ENCODE measurements around the gene HINT1.
"Not testable (repeated sequence)": the region's sequence is repeated elsewhere in the genome, so short reads cannot be mapped to it uniquely, and the experiment has no call there.

HINT1 gene

DNA sequence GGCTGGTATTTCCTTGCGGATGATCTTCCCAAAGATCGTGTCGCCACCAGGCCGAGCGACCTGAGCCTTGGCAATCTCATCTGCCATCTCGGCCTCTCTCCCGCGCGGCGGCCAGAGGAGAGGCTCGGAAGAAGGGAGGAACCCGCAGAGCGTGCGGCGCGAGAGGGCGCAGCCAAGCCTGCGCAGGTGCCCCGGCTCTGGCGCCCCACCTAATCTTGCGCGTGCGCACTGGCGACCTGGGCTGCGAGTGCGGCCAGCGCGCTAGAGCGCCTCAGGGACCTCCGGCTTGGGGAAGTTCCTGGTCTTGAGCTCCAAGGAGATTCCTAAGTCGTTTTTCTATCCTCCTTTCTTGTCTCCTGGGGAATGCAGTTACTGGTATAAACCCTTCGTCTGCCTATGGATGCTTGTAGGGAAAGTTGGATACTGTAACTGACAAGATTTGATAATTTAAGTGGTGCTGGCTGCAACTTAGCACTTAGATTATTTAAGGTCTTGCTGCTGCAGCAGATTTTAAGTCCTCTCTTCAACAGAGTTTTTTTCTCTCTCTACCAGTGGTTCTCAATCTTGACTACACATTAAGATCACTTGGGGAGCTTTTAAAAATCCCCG lies at the start of gene HINT1:
HINT1 (minus strand) TSS at position 138 of the 609 bp plus-strand sequence; CDS start at position 87, 51 bp downstream.
- peak; percentile 98 for DNase-seq

DNA sequence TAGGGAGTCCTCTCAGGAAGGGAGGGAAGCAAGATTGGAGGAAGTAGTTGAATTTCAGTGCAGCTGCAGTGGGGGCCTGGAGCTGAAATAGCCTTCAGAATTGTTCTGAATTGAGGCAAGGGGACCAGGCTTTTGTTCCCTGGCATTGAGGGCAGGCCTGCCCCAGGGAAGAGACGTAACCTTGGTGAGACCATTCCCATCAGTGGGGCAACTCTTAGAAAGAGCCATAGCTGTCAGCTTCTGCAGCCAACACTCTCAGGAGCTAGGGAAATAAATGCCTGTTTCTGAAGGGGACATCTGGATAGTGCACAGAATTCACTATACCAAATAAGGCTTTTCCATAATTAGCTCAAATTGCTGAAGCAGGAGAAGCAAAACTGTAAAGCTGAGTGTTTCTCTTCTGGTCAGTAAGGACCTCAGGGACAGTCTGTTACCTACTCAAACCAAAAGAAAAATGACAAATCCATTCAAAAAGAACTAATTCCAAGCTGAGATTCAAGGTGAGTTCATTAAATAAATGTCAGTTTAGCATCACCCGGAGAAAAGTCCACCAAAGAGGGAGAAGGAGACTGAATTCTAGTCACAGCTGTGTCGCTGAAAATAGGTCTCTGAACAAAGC lies 49.7 kb upstream of the HINT1 start:
- no peak for DNase-seq

DNA sequence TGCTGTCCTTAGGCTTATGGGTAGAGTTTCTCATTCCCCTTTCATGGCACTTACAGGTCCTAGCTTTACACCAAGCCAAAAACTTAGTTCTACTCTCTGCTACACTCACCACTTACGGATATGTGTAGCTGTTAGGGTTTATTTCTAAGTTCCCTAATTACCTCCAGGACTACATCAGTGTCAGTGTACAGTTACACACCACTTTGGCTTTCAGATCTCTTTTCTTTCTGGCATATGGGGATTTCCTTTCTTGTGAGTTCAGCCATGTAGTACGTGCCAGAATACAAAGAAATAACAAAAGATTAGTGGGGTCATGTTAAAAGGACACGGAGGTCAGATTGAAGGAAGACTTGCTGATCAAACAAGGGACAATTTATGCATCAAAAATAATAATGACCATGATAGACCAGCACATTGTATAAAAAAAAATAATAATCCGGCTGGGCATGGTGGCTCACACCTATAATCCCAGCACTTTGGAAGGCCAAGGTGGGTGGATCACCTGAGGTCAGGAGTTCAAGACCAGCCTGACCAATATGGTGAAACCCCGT lies 47.5 kb upstream of the HINT1 start:
- no peak for DNase-seq

DNA sequence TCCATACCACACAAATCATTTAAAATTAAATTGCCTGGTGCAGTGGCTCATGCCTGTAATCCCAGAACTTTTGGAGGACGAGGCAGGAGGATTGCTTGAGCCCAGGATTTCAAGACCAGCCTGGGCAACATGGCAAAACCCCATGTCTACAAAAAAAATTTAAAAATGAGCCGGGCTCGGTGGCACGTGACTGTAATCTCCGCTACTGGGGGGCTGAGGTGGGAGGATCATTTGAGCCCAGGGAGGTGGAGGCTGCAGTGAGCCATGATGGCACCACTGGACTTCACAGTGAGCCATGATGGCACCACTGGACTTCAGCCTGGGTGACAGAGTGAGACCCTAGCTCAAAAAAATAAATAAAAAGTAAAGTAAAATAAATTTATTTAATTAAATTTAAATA lies 46.6 kb upstream of the HINT1 start:
- no peak for DNase-seq

DNA sequence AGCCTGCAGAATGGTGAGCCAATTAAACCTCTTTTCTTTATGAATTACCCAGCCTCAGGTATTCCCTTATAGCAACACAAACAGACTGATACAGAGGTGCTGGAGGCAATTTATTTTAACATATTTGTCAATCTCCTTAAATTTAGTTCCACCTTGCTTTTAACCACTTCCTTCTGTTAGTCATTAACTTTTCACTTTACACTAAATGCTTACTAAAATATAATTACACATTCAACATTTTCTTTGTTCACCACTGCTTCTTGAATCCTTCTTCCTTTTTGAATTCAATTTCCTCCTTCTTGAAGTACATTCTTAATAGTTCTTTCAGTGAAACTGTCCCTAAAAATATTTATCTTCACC lies 45.1 kb upstream of the HINT1 start:
- DNase-seq = no peak

DNA sequence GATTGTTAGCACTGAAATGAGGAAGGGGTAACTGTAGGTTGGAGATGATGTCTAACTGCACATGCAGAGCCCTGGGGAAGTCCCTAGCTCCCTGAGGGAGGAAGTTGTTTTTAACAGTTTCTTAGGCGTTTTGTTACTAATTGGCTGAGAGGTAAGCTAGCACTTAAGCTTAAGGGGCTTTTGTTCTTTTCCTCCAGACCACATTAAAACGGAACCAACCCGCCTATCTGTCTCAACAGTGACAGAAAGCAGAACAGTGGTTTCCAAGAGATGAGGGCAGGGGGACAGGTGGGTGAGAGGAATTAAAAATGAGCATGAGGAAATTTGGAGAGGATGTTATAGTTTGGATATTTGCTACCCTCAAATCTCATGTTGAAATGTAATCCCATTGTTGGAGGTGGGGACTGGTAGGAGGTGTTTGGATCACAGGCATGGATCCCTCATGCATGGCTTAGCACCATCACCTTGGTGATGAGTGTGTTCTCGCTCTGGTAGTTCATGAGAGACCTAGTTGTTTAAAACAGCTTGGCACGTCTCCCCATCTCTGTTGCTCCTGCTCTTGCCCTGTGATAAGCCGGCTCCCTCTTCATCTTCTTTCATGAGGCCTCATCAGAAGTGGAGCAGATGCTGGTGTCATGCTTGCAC lies 44.6 kb upstream of the HINT1 start:
- DNase-seq = peak; percentile 57

DNA sequence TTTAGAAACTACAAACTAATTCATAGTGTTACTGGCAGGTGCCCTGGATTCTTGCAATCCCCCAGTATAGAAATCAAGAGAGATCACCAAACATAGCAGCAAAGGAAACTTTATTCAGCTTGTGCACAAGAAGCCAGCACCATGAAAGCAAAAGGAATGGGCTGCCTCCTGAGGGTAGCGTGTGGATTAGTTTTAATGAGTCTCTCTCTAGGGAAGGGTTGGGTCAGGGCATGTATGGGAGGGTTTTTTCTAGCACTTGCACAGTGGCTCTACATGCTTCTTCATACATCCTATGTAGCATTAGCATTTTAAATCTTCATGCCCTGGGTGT lies 44.1 kb upstream of the HINT1 start:
- DNase-seq = no peak

DNA sequence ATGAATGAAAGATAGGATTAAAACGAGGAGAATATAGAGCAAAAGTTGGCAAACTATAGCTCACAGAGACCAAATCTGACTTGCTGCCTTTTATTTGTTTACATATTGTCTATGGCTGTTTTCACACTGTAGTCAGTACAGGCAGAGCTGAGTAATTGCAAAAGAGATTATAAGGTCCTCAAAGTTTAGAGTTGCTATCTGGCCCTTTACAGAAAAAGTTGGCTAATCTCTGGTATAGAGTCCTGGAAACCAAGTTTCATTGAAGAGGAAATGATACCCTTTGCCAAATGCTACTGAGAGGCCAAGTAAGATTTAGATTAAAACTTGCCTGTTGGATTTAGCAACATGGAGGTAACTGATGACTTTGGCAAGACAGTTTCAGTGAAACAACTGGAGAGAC lies 41.7 kb upstream of the HINT1 start:
- no peak for DNase-seq

DNA sequence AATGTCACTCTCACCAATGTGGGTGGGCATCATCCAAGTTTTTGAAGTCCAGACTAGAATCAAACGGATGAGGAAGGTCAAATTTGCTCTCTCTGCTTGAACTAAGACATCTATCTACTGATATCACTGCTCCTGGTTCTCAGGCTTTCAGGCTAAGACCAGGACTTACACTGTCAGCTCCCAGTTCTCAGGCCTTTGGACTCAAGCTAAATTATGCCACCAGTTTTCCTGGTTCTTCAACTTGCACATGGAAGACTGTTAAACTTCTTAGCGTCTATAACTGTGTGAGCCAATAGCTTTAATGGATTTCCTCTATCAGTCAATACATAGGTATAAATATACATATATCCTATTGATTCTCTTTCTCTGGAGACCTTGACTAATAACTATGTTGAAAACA lies 41.0 kb upstream of the HINT1 start:
- no peak for DNase-seq

DNA sequence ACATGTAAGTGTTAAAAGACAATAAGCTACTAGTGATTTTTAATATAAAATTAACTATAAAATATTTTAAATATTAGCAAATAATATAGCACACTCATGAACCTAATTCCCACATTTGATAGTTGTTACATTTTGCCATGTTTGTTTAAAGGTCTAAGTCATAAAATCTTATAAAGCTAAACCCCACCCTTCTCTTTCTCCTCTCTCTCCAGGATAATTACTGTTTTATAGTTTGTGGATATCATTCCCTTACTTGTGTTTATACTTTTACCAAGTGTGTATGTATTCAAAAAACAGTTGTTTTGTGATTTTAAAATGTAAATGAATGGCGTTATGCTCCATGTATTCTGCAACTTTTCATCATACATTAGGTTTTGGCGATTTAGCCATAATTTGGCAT lies 39.9 kb upstream of the HINT1 start:
- DNase-seq = no peak

DNA sequence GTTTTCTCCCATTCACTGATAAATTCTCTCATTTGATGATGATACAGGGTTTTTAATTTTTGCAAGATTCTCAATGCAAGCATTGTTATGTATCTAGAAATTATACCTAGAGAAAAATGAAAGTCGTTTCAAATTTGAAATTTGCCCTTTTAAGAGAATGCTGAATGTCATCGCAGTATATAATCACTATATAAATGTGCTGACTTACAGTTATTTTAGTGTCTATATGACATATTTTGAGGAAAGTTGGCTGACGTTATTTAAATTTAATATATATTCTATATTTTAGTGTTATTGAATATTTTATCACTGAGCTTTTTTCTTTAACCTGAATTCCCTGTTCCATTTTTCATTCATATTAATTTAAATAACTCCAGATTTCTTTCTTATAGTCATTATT lies 35.5 kb upstream of the HINT1 start:
- no peak for DNase-seq

DNA sequence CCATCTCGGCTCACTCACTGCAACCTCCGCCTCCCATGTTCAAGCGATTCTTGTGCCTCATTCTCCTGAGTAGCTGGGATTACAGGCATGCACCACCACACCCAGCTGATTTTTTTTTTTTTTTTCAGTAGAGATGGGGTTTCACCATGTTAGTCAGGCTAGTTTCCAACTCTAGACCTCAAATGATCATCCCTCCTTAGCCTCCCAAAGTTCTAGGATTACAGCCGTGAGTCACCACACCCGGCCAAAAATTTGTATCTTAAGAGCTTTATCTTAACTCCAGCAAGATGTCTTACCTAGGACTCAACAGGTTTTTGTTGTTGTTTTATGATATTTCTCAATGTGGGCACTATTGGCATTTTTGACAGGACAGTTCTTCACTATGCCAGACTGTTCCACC lies 33.6 kb upstream of the HINT1 start:
- no peak for DNase-seq

DNA sequence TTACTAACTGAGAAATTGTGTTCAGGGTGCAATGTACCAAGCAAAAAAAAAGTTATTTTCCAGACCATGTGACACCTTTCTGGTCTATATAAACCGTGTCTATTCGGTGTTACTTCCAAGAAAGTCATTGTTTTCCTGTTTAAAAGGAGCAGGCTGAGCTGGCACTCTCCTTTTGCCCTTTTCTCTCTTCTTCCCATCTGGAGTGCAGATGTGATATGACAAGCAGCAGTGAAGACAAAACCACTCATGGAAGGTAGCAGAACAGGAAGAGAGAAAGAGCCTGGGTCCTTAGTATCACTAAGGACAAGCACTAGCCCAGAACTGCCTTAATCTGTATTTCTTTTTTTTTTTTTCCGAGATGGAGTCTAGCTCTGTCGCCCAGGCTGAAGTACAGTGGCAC lies 31.3 kb upstream of the HINT1 start:
- DNase-seq = no peak

DNA sequence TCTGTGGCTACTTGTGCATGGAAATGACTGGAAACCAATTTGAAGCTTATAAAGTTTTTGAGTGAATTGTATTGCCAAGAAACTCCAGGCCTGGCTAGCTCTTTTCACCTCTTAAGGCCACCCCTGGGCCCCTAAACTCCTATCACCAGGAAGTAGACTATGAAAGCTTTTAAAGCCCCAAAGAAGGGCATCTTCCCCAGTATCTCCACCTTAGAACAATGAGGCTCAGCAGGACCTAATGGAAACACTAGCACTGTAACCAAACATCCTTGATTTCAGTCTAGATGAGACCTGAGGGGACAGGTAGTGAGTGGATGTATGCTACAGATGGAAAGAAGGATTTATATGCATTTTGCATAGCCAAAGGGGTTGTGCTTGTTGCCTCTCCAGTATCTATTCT lies 30.6 kb upstream of the HINT1 start:
- DNase-seq = no peak

DNA sequence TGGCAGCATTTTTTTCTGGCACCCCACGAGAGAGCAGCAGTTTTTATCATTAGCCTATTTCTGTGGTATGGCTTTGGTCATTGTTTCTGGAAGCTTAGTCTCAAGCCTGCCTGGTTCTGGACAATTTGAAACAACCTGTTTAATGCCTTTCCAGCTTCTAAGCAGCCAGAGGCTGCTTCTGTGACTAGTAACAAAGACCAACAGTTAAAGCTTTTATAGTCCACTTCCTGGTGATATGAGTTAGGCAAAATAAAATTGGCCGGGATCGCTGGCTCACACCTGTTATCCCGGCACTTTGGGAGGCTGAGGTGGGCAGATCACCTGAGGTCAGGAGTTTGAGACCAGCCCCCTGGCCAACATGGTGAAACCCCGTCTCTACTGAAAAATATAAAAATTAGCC lies 29.7 kb upstream of the HINT1 start:
- no peak for DNase-seq

DNA sequence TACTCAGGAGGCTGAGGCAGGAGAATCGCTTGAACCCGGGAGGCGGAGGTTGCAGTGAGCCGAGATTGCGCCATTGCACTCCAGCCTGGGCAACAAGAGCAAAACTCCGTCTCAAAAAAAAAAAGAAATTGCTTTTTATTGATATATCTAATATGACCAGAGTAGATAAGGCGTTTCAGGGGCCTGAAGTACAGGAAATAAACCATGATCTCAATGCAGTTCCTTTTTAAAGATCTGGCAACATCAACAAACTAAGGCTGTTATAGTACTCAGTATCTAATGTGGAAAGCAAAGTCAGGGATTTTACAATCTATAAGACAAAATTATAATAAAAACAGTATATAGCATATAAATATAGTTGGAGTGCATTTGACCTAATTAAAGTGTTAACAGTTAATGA lies 28.8 kb upstream of the HINT1 start:
- not testable (repeated sequence) for DNase-seq

DNA sequence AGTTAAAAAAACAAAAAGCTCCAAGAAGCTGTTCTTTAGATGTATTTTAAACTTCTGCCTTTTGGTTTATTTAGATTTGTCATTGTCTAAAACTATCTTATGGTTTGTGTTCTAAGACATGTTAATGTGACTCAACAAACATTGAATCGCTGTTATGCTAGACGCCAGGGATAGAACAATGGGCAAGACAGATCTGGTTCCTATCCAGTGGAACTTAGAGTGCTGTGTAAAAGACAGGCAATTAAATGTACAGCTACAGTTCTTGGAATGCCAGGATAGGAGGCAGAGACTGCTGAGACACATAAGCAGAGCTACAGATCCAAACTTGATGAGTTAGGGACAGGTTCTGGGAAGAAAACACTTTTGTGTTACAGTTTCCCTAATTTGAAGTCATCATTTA lies 28.1 kb upstream of the HINT1 start:
- no peak for DNase-seq

DNA sequence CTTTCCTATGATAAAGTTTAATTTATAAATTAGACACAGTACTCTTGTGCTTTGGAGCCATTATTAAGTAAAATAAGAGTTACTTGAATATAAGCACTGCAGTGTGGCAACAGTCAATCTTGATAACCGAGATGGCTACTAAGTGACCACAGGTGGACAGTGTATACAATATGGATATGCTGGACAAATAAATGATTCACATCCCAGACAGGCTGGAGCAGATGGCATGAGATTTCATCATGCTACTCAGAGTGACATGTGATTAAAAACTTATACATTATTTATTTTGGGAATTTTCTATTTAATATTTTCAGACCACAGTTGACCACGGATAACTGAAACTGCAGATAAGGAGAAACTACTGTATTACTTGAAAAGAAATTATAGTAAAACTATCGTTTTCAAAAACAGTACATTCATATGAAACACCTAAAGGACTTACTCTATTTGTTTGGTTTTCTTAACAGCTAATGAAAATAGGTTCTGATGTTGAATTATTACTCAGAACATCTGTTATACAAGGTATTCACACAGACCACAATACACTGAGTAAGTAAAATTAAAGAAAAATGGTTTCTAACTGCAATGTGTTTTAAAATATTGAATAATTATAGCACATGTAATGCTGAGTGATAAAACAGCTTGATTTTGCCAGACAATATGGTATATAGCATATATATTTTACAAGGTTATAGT lies 21.7 kb upstream of the HINT1 start:
- no peak for DNase-seq

DNA sequence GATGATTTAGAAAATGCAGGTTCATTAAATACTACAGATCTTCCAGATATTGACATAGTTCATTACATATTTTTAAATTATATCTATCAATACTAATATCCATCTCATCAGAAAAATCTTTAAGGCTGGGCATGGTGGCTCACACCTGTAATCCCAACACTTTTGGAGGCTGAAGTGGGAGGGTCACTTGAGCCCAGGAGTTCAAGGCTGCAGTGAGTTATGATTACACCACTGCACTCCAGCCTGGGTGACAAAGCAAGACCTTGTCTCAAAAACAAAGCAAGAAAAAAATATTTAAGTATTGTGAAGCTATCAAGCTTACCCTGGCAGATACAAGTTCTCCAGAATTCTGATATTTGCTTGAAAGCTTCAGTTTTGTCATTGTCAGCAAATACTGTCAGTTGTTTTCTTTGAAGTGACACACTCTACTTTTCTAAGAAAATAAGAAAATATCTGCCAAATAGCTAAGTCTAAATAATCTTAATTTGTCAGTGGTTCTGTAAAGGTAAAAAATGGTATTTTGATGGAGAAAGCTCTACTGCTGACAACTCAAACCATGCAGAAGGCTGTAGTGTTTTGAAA lies 20.6 kb upstream of the HINT1 start:
- no peak for DNase-seq

DNA sequence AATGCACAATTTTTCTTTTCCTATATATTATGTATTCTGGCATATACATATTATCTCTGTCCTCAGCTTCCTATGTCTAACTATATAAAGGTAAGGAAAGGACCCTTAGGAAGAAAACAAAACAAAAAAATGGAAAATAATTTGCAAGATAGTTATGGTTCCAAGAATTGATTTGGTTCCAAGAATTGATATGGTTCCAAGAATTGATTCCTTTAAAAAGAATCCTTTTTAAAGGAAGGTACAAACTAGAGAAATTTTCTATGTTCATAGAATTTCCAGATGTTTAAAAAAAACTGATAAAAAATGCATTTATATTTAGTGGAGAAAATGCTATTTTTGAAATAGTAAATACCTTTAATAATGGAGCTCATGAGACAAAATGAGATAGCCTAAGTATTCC lies 17.8 kb upstream of the HINT1 start:
- no peak for DNase-seq

DNA sequence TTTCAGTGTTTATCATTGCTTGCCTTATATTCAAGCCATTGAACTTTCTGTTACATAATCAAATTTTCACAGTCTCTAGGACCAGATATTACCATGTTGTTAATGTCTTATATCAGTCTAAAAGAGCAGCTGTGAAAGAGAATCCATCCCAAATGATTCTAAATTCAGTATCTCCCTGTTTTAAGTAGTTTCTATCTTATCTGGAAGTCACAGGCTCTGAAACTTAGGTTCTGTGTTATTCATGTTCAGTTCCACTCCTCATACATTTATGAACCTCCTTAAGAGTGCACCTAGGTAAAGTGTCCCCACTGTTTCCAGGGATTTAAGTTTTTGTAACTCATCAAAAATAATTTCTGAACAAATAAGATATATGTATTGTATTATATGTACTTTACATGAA lies 15.4 kb upstream of the HINT1 start:
- DNase-seq = no peak

DNA sequence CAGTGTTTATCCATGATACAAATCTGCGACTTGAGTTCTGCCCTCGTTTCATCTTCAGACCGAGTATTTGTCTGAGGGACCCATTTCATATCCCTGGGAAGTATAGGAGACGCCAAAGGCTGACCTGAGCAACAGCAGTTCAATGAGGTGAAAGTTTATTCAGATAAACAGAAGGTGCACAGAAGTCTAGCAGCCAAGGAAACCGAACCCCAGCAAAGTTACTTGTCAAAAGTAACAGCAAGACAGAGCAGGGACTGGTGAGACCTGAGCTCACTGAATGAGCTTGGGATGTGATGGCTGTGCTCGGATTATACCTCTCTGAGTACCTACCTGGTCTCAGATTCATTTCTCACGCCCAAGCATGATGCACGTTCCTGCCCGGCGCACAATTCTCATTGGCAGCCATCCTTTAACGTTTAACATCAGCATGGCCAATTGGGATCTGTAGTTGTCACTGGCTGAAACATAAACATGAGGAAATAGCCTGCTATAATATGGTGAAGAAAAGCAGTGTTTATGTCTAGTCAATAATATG lies 6.3 kb upstream of the HINT1 start:
- DNase-seq = peak; percentile 58

DNA sequence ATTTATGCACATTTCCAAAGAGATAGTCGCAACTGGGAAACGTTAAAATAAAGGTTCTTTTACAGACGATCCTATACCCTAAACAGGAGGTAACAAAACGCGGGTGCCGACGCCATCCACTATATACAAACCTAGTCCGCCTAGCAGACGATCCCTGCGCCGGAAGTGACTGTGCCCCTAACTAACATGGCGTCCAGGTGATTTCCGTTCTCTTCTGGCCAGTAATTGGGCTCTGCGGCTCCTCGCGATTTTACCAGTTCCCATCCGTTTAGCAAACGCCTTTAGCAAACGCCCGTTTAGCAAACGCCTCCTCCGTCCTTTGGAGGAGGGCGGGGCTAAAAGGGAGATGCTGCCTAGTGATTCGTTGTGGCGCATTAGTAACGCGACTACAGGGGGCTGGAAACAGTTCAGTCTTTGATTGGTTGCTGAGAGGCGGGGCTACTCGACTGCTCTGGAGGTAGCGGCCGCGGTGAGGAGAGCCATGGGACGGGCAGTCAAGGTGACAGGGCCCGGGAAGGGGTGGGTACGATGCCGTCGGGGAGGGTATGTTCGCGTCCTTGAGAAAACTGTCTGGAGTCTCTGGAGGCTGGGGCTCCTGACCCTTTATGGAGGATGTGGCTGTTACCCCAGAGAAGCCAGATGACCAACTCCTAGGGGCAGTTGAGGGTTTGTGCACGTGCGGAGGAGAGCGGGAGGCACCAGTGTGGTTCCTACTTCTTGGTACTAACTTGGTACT lies 5.7 kb upstream of the HINT1 start, which contains the start of gene LYRM7:
LYRM7 (plus strand) TSS at position 405 of the 736 bp plus-strand sequence; CDS start at position 482, 77 bp downstream.
- peak; percentile 89 for DNase-seq
